A172 (cell line): ENCODE results near the gene IL17RD. TPM values are rescaled to one million over a fixed set of nuclear protein-coding genes. Genes with fewer than 3 reads are reported as not detected.
A peak's percentile ranks its signal among the peaks of the same experiment; 100 is the strongest.
"Not testable (repeated sequence)": the region's sequence is repeated elsewhere in the genome, so short reads cannot be mapped to it uniquely, and the experiment has no call there.

Experiments
- DNase-seq: peaks from one replicate; pipeline ENCODE4 v3.0.0-alpha.2; 2015; ENCODE audit warnings: low spot score
- total RNA-seq: library from RNA; depleted of rRNA; stranded (reverse); fragments of >200 nt; shearing (Covaris generic); gene quantifications from 2 replicates; pipeline ENCODE4 v1.2.3, GENCODE V29; 2014

IL17RD gene
- total RNA-seq, 1 experiment from 2014 or later: 1.5 TPM

GRCh38 chr3:57093489-57093888 lies 71.7 kb downstream of the IL17RD start:
- DNase-seq: no peak

- DNase-seq: no peak
These were observed 73.5 kb downstream of the IL17RD start for GRCh38 chr3:57091521-57092273.

DNA sequence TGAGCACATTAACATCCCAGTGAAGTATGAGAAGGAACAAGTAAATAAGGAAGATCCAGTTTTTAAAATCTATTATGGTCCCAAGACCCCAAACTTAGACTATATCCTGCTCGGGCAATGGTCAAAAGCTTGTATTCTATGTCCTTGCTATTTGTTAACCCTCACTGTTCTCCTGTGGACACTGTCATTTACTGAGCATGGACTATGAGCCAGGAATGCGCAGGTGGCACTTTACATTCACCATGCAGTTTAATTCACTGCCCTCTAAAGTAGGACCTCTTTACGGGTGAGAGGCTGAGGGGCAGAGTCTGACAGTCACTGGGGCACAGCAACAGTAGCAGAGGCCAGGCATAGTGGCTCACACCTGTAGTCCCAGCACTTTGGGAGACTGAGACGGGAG lies 76.1 kb downstream of the IL17RD start:
- no peak for DNase-seq

GRCh38 chr3:57088503-57088902 lies 76.7 kb downstream of the IL17RD start:
- DNase-seq: no peak

DNA sequence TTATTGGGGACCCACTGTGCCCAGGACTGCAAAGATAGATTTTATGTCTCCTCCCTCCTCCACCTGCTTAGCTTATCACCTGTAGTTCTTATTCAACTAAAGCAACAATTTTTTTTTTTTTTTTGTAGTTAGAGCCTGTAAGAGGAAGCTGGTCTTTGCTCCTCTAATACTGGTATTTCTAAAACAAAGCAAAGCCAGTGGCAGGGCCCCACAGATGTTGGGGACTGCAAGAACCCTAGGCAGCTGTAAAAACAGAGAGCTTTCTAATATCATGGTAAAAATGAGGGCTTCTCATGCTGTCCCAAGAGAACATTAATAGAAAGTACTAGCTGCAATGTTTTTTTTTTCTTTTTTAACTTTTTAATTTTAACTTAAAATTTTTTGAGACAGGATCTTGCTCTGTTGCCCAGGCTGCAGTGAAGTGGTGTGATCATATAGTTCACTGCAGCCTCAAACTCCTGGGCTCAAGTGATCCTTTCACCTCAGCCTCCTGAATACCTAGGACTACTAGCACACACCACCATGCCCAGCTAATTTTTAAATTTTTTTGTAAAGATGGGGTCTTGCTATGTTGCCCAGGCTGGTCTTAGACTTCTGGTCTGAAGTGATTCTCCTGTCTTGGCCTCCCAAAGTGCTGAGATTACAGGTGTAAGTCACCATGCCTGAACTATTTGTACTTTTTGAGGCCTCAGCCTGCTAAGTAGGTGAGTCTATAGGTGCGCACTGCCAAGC lies 77.6 kb downstream of the IL17RD start:
- DNase-seq: no peak

DNA sequence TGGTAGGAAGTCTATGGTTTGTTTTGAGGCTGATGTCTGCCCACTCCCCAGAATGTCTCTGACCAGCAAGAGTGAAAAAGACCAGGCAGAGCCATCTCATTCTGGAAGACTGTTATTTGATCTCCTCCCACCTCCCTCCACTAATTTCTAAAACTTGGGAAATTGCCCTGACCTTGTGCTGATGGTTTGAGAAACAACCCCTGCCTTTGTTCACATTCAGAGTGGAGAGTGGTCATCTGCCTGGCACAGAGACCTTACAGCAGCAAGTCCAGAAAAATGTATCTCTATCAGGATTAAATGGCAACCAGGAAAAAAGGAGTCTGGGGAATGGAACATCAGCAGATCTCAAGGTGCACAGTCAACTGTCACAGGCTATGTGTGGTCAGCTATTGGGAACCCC lies 79.0 kb downstream of the IL17RD start:
- no peak for DNase-seq

- DNase-seq: no peak
These were observed 79.9 kb downstream of the IL17RD start for GRCh38 chr3:57085211-57085610.

GRCh38 chr3:57083266-57083995 lies 81.7 kb downstream of the IL17RD start:
- DNase-seq: not testable (repeated sequence)

DNA sequence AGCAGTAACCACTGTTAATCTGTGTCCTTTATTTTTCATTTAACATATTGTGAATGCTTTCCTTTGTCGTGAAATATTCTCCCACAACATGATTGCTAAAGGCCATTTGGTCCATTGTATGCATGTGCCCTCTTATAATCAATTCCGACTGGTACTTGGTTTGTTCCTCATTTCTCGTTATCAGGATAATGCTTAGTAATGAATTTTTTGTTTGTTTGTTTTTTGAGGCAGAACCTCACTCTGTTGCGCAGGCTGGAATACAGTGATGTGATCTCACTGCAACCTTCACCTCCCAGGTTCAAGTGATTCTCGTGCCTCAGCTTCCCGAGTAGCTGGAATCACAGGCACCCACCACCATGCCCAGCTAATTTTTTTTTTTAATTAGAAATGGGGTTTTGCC lies 82.7 kb downstream of the IL17RD start:
- no peak for DNase-seq

- DNase-seq: no peak
These were observed 84.0 kb downstream of the IL17RD start for GRCh38 chr3:57081173-57081572.

GRCh38 chr3:57080171-57080570 lies 85.0 kb downstream of the IL17RD start:
- no peak for DNase-seq

DNA sequence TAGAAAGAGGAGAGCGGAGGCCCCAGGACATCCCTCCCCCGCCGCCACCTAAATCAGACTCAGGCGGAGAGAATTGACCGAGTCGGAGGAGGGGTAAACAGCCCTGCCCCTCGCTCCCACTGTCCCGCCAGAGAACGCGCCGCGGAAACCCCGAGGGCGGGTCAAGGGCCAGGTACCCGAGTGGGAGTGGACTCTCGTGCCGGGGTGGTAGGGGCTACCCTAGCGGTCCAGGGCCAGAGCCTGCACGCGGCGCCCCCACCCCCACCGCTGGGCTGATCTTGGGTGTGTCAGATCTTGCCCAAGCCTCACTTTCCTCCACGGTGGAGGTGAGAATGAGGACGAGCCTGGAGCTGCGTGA lies 85.7 kb downstream of the IL17RD start:
- DNase-seq: no peak

DNA sequence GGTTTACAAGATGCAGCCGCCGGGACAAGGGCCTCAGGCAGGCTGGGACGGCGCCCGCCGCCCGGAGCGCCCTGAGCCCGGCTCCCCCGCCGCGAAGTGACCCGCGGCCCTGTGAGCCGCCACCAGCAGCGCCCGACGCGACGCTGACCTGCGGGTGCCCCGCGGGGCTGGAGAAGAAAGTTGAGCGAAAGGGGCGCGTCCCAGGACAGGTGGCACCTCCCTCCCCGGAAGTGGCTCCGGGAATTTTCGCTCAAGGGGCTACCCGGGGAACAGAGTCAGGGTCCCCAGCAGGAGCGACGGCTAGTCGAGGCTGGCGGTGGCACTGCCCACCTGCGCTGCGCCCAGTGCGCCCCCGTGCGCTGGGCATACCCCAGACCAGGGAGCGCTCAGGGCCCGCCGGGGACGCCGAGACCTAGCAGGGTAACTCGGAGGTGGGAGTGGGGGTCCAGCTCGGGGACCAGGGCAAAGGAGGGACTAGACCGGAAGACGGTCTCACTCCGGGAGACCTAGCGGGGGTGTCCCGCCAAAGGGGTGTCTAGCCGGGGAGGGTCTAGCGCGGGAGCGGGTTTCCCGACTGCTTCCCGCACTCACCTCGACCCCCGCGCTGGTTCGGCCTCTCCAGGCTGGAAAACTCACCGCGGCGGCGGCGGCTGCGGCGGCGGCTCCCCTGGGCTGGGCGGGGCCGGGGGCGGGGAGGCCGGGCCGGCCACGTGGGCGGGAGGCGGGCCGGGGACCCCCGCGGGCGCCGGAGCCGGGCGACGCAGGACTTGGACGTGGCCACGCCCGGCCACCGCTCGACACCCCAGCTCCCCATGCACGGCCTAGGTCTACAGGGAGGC lies 86.3 kb downstream of the IL17RD start:
- peak; percentile 22 for DNase-seq

DNA sequence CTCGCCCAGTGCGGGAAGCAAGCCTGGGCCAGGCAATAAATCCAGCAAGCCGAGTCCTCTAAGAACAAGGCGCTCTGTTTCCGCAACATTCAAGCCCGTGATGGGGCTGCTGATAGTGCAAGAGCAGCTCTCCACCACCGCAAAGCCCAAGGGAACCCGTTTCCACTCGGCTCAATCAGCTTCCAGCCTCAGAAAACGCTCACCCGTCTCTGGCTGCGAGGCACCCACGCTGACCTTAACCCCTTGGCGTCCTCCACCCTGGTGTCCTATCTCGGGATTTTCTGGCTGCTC lies 86.9 kb downstream of the IL17RD start:
- DNase-seq: peak; percentile 46

DNA sequence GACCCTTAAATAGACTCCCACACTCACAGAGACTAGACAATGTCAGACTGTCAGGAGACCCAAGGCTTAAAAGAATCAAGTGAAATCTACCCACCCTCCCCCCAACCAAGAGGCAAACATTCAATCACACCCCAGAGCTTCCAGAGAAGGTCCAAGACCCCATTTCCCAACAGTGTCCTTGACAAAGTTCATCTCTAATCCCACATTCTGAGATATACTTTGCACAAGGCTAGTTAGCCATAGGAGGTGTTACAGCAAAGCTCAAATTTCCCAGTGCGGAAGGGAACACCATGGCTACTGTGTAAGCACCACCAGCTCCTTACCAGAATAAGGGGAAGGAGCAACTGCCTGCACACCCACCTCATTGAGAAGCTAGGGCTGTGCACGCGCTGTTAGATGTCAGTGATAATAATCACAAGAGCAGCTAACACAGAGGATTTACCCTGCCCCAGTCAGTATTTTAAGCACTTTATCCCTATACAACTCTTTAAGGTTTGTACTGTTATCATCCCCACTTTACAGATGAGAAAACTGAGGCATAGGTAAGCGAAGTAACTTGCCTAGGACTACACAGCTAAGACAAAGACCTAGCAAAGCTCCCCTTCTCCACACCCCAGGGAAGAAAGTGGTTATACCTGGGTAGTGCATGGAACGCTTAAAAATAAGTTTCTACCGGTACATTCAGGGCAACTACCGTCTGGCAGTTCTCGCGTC lies 87.4 kb downstream of the IL17RD start:
- no peak for DNase-seq

GRCh38 chr3:57076422-57076951 lies 88.7 kb downstream of the IL17RD start:
- DNase-seq: no peak

DNA sequence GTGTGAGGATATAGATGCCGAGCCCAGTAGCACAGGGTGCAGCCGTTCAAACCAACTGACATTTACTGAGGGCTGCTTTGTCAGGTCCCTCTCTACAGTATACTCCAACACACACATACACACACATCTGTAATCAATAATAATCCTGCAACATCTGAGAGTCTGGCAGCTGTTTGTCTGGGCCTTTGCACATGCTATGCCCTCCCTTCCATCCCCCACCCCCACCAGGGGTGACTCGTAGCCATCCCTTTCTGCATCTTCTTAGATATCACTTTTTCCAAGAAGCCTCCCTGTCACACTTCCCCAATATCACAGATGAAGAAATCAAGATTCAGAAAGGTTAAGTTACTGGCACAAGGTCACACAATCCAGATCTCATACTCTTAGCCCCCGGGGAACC lies 91.0 kb downstream of the IL17RD start:
- no peak for DNase-seq

GRCh38 chr3:57073628-57074027 lies 91.5 kb downstream of the IL17RD start:
- DNase-seq: no peak

GRCh38 chr3:57069503-57069902 lies 95.7 kb downstream of the IL17RD start:
- DNase-seq: no peak

- peak; percentile 87 for DNase-seq
These were observed 96.6 kb downstream of the IL17RD start for GRCh38 chr3:57068437-57069089.

GRCh38 chr3:57066471-57066870 lies 98.7 kb downstream of the IL17RD start:
- DNase-seq: no peak
